WI38 (cell line): Measurements from ENCODE around the gene HES2.
"Not testable (repeated sequence)": the region's sequence is repeated elsewhere in the genome, so short reads cannot be mapped to it uniquely, and the experiment has no call there.

Experiments used
- H3K4me3 ChIP-seq: 2 replicates; pipeline ENCODE4 v1.5.1; 2011; ENCODE audit warnings: low read depth, mild to moderate bottlenecking, control low read depth, low read length
- CTCF ChIP-seq: IDR thresholded peaks from 2 replicates; pipeline ENCODE4 v1.5.1; 2012; ENCODE audit warnings: low read depth, mild to moderate bottlenecking, control low read depth, low read length

The HES2 gene

GRCh38 chr1:6435547-6435946 lies 15.8 kb upstream of the HES2 start:
- no peak overlapping the region for H3K4me3 ChIP-seq
- TF ChIP-seq CTCF = no peak

- no peak overlapping the region for H3K4me3 ChIP-seq
- TF ChIP-seq CTCF = no peak
Observed at GRCh38 chr1:6435129-6435528, 15.4 kb upstream of the HES2 start.

GRCh38 chr1:6434186-6434585 lies 14.5 kb upstream of the HES2 start:
- no peak overlapping the region for H3K4me3 ChIP-seq
- TF ChIP-seq CTCF = no peak

GRCh38 chr1:6431645-6432579 lies 12.2 kb upstream of the HES2 start:
- H3K4me3 ChIP-seq = not testable (repeated sequence)

- not testable (repeated sequence) for H3K4me3 ChIP-seq
Observed at GRCh38 chr1:6429660-6430411, 10.1 kb upstream of the HES2 start.

GRCh38 chr1:6428453-6428852 lies 8.7 kb upstream of the HES2 start:
- H3K4me3 ChIP-seq = not testable (repeated sequence)

- no peak for TF ChIP-seq CTCF
- no peak overlapping the region for H3K4me3 ChIP-seq
Observed at GRCh38 chr1:6427441-6428390, 8.0 kb upstream of the HES2 start.

- H3K4me3 ChIP-seq = no peak overlapping the region
- no peak for TF ChIP-seq CTCF
Observed at GRCh38 chr1:6426972-6427350, 7.2 kb upstream of the HES2 start.
